ENCODE data around the gene ADAMTSL5.

ADAMTSL5 gene

GRCh38 chr19:1468274-1468820 is 44.5 kb downstream of the ADAMTSL5 start:
- DNase-seq (ENCODE audit: extremely low spot score): no peak
- TF ChIP-seq CTBP1 (IDR thresholded peaks at IDR 0.05; ENCODE audit: borderline replicate concordance): no peak
- POLR2A ChIA-PET: no interaction called here
- CTCF ChIA-PET: no interaction called here

- CTCF ChIA-PET: no interaction called here
- DNase-seq (ENCODE audit: extremely low spot score): no peak
- no peak for TF ChIP-seq BHLHE40 (IDR thresholded peaks at IDR 0.05; ENCODE audit: borderline replicate concordance)
- TF ChIP-seq SUZ12 (IDR thresholded peaks at IDR 0.05): no peak
- no peak for TF ChIP-seq ARNT (IDR thresholded peaks at IDR 0.05)
- TF ChIP-seq SP1 (IDR thresholded peaks at IDR 0.05): no peak
- no peak for TF ChIP-seq FOXA1 (IDR thresholded peaks at IDR 0.05)
- TF ChIP-seq PKNOX1 (IDR thresholded peaks at IDR 0.05): no peak
- no peak for TF ChIP-seq TARDBP (IDR thresholded peaks at IDR 0.05)
- no peak for TF ChIP-seq HDGF (IDR thresholded peaks at IDR 0.05; ENCODE audit: borderline replicate concordance)
- TF ChIP-seq FOXM1 (IDR thresholded peaks at IDR 0.05; ENCODE audit: borderline replicate concordance): no peak
- POLR2A ChIA-PET: no interaction called here
Observed at GRCh38 chr19:1467490-1468273, 45.1 kb downstream of the ADAMTSL5 start.

GRCh38 chr19:1467215-1467489 is 45.7 kb downstream of the ADAMTSL5 start:
- DNase-seq (ENCODE audit: extremely low spot score): no peak
- TF ChIP-seq SUZ12 (IDR thresholded peaks at IDR 0.05): no peak
- no peak for TF ChIP-seq ZNF384 (IDR thresholded peaks at IDR 0.05)
- TF ChIP-seq ELF4 (IDR thresholded peaks at IDR 0.05): no peak
- no peak for TF ChIP-seq SP1 (IDR thresholded peaks at IDR 0.05)
- no peak for TF ChIP-seq ARNT (IDR thresholded peaks at IDR 0.05)
- no peak for TF ChIP-seq PKNOX1 (IDR thresholded peaks at IDR 0.05)
- no peak for TF ChIP-seq L3MBTL2 (conservative IDR thresholded peaks at IDR 0.05)
- TF ChIP-seq NFRKB (IDR thresholded peaks at IDR 0.05): no peak
- TF ChIP-seq HDGF (IDR thresholded peaks at IDR 0.05; ENCODE audit: borderline replicate concordance): no peak
- CTCF ChIA-PET: no interaction called here
- POLR2A ChIA-PET: no interaction called here

DNA sequence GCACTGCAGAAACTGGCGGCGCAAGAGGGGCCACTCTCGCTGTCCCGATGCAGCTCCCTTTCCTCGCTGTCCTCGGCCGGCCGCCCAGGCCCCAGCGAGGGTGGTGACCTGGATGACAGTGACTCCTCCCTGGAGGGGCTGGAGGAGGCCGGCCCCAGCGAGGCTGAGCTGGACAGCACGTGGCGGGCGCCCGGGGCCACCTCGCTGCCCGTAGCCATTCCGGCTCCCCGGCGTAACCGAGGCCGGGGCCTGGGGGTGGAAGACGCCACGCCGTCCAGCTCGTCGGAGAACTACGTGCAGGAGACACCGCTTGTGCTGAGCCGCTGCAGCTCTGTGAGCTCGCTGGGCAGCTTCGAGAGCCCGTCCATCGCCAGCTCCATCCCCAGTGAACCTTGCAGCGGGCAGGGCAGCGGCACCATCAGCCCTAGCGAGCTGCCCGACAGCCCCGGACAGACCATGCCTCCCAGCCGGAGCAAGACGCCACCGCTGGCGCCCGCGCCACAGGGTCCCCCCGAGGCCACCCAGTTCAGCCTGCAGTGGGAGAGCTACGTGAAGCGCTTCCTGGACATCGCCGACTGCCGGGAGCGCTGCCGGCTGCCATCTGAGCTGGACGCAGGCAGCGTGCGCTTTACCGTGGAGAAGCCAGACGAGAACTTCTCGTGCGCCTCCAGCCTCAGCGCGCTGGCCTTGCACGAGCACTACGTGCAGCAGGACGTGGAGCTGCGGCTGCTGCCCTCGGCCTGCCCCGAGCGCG is 46.2 kb downstream of the ADAMTSL5 start:
- ChIA-PET CTCF (no interaction called here), POLR2A (interaction anchor here (0.8 to 1.1 kb wide), 3 partner anchors 11 to 198 kb away, joined by 3 to 4 read pairs (median 3); partner anchors contain the start of gene CIRBP)
- no peak for DNase-seq (ENCODE audit: extremely low spot score)
- no peak for TF ChIP-seq CTBP1 (IDR thresholded peaks at IDR 0.05; ENCODE audit: borderline replicate concordance)
- no peak for TF ChIP-seq L3MBTL2 (conservative IDR thresholded peaks at IDR 0.05)
- no peak for TF ChIP-seq FOXK2 (IDR thresholded peaks at IDR 0.05)
- TF ChIP-seq NFRKB (IDR thresholded peaks at IDR 0.05): no peak
- no peak for TF ChIP-seq ZNF384 (IDR thresholded peaks at IDR 0.05)
- TF ChIP-seq ARNT (IDR thresholded peaks at IDR 0.05): no peak
- TF ChIP-seq SP1 (IDR thresholded peaks at IDR 0.05): no peak
- no peak for TF ChIP-seq ELF4 (IDR thresholded peaks at IDR 0.05)
- TF ChIP-seq FOXM1 (IDR thresholded peaks at IDR 0.05; ENCODE audit: borderline replicate concordance): no peak
- no peak for TF ChIP-seq TARDBP (IDR thresholded peaks at IDR 0.05)
- TF ChIP-seq BHLHE40 (IDR thresholded peaks at IDR 0.05; ENCODE audit: borderline replicate concordance): no peak
- TF ChIP-seq LEF1 (IDR thresholded peaks at IDR 0.05; ENCODE audit: borderline replicate concordance): no peak
- no peak for TF ChIP-seq PKNOX1 (IDR thresholded peaks at IDR 0.05)
- no peak for TF ChIP-seq HDGF (IDR thresholded peaks at IDR 0.05; ENCODE audit: borderline replicate concordance)
- no peak for TF ChIP-seq SUZ12 (IDR thresholded peaks at IDR 0.05)
- TF ChIP-seq FOXA1 (IDR thresholded peaks at IDR 0.05): no peak

DNA sequence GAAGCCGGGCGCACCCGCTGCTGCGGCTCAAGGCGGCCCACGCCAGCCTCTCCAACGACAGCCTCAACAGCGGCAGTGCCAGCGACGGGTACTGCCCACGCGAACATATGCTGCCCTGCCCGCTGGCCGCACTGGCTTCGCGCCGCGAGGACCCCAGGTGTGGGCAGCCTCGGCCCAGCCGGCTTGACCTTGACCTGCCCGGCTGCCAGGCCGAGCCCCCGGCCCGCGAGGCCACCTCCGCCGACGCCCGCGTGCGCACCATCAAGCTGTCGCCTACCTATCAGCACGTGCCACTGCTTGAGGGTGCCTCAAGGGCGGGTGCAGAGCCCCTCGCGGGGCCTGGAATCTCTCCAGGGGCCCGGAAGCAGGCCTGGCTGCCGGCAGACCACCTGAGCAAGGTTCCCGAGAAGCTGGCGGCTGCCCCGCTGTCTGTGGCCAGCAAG is 46.8 kb downstream of the ADAMTSL5 start:
- CTCF ChIA-PET: no interaction called here
- TF ChIP-seq PKNOX1 (IDR thresholded peaks at IDR 0.05) (no peak), SP1 (IDR thresholded peaks at IDR 0.05) (no peak)
- no peak for DNase-seq (ENCODE audit: extremely low spot score)
- POLR2A ChIA-PET: interaction anchor here (0.8 to 1.1 kb wide), 3 partner anchors 11 to 197 kb away, joined by 3 to 4 read pairs (median 3); partner anchors contain the start of gene CIRBP
